Epidermal melanocyte (primary cell): ENCODE data around the gene KIAA1671.
"Not testable (repeated sequence)": the region's sequence is repeated elsewhere in the genome, so short reads cannot be mapped to it uniquely, and the experiment has no call there.

Experiments used
- DNase-seq: peaks from one replicate; pipeline ENCODE4 v3.0.0; 2011; ENCODE audit warnings: low spot score; ENCODE audit not compliant: insufficient read length

Gene KIAA1671

DNA sequence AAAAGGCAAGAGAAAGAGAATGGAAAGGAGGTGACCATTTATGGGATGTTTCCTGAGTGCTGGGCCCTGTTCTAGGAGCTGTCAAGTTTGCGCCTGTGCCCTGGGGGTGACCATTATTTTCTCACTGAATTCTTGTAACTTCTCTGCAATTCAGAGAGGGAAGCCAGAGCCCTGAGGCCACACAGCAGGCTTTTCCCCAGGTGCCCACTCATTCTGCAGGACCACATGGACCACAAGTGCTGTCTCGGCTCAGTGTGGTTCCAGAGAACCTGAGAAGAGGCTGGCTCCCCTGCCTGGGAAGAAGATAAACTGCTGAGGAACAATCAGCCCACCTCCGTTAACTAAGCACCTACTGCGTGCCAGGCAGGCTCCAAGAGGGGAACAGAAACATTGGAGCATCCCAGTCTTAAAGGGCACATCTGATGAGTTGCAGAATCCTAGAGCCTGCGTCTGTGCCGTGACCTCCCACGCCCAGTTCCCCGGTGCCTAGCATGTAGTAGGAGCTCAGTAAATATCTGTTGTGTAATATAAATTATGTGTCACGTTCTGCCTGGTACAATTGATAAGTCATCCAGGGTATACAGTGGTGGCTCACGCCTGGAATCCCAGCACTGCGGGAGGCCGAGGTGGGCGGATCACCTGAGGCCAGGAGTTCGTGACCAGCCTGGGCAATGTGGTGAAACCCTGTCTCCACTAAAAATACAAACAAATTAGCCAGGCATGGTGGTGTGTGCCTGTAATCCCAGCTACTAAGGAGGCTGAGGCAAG is 215.5 kb downstream of the KIAA1671 start:
- DNase-seq = no peak

DNA sequence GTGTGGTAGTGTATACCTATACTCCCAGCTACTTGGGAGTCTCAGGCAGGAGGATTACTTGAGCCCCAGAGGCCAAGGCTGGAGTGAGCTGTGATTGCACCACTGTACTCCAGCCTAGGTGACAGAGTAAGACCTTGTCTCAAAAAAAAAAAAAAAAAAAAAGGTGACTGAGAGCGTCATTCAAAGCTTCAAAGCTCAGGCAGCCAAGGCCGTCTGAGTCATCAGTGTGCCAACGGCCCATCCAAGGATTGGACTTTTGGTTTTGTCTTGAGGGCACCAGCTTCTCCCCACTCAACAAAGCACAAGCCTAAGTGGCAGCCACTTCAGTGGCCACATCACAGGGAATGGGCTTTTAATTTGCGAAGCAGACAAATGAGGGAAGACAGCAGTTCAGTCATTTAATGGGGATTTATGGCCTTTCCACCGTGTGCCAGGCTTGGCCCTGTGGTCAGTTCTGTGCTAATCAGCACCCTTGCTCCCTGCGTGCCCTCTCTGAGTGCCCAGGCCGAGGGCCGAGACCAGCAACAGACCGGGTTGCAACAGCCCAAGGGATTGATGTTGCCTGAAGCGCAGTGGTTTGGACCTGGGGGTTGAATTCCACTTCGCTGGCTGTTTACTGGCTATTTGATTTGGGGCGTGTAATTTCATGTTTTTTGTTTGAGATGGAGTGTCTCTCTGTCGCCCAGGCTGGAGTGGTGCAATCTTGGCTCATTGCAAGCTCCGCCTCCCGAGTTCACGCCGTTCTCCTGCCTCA is 216.9 kb downstream of the KIAA1671 start:
- no peak for DNase-seq

DNA sequence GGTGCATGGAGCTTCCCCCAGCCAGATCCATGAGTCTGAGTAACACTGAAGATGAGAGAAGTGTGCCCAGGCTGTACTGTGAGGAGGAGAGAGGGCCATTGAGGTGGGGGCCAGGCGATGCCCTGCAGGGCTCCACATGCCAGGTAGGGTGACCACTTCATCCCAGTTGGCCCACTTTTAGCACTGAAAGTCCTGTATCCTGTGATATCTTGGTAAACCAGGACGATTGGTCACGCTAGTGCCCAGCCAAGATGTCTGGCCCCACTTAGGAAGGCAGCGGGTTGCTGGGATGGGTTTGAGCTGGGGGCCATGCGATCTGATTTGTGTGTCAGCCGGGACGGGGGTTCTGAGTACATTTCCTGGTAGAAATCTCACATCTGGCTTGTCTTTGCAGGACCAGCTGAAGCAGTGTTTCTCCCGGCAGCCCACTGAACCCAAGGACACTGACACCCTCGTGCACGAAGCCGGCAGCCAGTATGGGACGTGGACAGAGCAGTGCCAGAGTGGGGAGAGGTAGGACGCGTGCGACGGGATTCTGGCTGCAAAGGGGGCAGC is 218.0 kb downstream of the KIAA1671 start:
- DNase-seq = no peak

DNA sequence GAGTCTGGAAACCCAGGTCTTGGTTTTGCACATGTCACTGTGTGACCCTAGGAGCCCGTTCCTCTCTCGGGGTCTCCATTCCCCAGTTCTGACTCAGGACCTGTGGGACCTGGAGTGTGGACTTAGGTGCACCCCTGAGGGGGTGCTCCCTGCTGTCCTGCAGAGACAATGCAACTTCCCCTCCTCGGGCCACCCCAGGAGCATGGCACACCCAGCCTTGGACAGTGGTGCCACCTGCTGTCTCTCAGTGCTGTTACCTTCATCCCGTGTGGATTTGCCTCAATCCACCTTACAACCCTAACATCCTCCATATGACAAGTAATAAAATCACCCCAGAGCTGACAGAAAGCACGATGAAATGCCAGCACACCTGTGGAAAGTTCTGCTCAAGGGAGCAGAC is 219.6 kb downstream of the KIAA1671 start:
- no peak for DNase-seq

DNA sequence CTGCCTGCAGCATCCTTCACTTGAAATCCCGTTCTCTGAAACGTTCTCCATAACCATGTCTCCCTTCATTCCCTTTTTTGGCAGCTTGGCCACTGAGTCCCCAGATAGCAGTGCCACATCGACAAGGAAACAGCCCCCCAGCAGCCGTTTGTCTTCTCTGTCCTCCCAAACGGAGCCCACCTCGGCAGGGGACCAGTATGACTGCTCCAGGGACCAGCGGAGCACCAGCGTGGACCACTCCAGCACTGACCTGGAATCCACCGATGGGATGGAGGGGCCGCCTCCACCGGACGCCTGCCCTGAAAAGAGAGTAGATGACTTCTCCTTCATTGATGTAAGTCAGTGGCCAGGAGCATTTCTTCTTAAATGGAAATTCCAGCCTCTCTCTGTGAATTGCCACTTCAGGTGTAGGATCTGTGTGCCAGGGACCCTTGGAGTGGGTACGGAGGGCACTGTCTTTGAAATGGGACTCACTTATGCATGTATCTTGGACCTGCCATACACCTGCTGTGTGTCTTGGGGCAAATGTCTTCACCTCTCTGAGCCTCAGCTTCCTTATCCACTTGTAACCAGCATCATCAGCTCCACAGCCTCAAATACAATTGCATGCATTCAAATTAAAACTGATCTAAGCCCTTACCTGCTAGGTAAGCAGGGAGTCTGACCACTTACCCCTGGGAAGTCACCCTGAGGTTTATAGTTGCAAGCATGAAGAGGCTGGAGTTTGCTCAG is 221.8 kb downstream of the KIAA1671 start:
- no peak for DNase-seq

DNA sequence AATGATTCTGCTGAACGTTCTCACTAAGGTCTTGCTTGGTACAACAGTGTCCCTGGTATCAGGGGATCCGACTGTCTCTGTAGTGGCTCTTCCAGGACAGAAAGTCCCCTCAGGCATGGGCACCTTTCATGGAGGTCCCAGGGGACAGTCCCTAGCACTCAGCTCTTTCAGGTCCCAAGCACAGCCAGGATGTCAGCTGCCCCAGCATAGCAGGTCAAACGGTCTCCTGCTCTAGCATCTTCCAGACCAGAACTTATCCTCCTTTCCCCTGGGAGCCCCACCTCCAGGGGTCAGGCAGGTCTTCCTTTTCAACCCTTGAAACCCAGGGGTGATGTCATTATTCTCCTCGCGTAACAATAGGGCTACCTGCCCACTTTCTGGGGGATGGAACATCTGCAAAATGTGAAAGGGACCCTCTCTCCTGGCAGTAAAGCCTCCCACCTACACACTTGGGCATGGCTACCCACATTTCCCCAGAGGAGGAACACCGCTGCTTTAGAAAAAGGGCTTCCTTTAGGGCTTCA is 222.4 kb downstream of the KIAA1671 start:
- DNase-seq = no peak

DNA sequence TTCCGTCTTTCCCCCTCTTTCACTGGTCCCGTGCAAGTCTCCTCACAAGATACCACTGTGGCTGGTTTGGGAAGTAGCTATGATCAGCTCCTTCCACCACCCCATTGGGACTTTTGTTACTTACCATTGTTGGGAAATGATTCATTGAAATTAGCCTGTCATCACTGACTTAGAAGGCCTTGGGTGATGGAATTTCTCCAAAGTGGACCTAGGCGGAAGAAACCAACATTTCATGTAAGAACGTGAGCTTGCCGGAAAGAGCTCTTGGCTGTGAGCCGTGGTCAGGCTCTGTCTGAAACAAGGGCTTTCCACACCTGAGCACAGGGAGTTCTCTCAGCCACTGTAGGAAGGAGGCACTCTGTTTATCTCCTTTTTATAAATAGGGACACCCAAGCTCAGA is 223.7 kb downstream of the KIAA1671 start:
- DNase-seq = no peak

DNA sequence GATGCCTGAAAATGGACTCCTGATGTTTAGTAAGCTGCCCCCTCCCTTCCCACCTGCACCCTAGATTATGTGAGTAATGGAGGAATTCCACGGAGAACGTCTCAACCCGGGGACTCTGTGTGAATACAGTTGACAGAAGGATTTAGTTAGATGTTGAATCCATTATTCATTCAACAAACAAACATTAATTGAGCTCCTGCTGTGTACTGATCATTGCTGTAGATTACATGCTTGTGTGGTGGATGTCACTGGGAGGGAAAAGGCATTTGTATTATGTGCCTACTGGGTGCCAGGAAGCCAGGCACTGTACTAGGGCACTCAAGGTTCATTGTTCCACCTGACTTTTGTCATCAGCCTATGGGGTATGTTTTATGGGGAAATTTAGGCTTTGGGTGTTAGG is 224.3 kb downstream of the KIAA1671 start:
- no peak for DNase-seq

DNA sequence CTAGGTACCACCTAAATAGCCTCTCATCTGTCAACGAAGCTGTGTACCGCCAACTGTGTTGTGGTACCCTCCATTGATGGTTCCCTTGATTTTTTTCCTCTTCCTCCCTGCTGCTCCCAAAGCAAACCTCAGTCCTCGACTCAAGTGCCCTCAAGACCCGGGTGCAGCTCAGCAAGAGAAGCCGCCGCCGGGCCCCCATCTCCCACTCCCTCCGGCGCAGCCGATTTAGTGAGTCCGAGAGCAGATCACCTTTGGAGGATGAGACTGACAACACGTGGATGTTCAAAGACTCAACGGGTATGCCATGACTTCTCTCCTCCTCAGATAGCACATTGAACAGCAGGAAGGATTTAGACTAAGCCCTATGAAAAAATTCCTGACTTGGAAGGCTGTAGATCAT is 224.7 kb downstream of the KIAA1671 start:
- DNase-seq = no peak

DNA sequence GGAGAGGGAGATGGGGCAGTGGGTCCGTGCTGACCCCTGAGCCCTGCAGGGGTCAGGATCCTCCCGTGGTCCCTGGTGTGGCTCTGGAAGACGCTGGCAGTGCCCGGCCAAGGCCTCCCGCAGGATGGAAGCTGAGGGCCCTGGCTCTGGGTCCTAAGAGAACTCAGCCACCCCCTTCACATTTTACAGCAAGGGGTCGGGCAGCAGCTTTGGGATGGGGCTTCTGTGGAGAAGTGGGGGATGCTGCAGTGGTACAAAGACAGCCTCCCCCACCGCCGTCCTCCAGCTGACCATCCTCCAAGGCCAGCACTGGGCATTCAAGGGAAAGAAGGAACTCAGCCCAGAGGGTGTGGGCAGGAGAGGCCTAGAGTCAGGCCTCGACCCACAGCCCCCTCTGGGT is 225.4 kb downstream of the KIAA1671 start:
- DNase-seq = no peak

DNA sequence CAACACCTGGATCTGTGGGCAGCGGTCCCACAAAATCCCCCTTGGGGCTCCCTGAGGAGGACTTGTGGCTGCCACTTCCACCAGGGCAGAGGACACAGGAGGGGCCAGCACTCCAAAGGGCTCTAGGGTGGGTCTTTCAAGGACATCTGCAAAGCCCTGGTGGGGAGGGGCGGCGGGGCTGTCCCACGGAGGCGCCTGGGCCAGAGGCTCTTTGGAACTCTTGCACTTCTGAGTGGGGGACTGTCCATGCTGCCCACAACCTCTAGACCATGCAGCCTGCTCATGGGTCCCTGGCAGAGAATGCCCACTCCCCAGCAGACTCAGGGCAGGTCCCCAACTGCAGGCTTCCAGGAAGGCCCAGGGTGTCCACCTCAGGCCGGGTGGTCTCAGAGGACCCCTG is 225.8 kb downstream of the KIAA1671 start:
- not testable (repeated sequence) for DNase-seq

DNA sequence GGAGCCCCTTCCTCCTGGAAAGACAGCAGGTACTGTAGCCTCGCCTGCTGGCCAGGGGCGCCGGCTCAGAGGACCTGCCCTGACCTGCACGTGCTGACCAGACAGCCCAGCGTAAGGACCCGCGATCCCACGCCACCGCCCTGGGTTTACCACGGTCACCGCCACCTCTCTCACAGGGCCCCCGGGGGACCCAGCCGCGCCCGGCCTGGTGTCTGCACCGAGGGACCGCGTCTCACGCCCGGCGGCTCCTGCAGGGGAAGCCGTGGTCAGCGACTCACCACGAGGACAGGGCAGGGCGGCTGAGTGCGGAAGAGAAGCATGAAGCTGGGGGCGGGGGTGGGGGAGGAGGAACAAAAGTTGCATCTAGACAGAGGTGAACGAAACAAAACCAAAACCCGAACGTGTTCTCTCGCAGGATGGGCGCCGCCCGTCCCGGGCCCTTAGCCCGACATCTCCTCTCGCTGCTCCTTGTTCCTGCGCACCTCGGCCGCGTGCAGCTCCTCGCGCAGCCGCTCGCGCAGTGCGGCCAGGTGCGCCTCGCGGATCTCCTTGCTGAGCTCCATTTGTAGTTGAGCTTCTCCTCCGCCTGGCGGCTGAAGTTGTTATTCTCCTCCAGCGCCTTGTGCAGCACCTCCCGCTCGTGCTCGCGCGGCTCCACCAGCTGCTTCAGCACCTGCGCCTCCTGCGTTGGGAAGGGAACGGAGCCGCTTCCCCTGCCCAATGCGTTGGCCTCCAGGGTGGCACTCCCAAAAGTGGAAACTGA is 226.5 kb downstream of the KIAA1671 start:
- DNase-seq = not testable (repeated sequence)

DNA sequence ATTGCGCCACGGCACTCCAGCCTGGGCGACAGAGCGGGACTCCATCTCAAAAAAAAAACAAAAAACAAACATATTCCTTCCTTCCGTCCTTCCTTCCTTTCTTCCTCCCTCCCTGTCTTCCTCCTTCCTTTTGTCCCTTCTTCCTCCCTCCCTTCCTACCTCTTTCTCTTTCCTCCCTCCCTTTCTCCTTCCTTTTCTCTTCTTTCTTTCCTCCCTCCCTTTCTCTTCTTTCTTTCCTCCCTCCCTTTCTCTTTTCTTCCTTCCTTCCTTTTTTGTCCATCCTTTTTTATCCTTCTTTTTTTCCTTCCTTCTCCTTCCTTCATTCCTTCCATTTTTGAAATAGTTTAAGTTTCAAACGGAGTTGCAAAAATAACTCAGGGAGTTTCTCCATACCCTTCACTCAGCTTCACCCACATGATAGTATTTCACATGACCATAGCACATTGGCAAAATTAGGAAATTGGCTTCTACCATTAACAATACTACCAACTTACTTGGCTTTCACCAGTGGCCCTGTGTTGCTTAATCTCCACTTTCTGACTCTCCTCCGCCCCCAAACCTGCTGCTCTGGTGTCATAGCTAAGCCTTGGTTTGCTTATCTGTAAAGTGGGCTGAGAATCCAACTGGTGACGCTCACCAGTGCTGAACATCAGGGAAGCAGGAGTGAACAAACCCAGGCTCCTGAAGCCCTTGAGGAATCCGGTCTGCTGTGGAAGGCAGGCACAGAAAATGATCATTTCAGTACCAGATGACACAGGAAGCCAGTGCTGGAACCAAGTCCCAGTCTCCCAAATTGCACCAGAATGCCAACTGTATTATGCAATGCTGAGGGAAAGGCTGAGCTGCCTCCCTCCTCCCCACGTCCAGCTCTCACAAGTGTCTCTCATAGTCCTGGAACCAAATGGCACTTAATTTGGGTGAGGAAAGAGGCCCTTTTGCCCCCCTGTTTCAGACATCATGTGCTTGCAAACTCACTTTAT is 229.9 kb downstream of the KIAA1671 start:
- peak; percentile 51 for DNase-seq

DNA sequence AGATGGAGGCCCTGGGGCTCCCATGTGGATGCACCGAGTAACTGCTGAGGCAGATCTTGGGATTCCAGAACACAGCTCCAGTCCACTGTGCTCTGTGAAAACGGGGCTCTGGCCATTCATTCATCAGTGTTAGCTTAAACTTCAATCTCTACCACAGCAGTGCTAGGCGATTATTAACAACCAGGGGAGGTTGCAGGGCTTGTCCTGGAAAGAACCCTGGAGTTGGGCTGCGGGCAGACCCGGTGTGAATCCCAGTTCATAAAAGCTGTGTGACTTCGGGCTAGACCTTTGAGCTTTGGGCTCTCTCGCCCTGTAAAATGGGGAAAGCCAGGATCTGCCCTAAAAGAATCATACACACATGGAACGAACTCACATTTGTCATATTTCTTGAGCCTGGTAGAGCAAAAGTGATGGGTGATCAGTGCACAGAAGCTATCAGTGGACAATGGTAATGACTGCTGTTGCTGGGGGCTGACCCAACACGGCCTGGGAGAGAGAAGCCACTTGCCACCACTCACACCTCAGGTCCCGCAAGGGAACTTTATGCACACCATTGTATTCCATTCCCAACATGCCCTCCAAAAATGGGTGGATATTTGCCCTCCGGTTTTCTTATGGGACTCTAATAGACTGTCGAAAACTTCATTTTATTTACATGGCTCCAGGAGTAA is 231.6 kb downstream of the KIAA1671 start:
- no peak for DNase-seq

DNA sequence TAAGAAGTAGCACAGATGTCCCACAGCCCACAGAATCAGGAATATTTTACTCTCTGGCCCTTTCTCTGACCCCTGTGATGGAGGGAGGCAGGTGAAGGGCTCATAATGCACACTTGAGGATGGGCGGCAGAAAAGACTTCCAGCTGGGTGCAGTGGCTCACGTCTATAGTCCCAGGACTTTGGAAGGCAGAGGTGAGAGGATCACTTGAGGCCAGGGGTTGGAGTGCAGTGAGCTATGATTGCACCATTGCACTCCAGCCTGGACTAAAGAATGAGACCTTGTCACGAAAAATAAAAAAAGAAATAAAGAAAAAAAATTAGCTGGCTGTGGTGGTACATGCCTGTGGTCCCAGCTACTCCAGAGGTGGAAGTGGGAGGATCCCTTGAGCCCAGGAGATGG is 233.6 kb downstream of the KIAA1671 start:
- DNase-seq = no peak

DNA sequence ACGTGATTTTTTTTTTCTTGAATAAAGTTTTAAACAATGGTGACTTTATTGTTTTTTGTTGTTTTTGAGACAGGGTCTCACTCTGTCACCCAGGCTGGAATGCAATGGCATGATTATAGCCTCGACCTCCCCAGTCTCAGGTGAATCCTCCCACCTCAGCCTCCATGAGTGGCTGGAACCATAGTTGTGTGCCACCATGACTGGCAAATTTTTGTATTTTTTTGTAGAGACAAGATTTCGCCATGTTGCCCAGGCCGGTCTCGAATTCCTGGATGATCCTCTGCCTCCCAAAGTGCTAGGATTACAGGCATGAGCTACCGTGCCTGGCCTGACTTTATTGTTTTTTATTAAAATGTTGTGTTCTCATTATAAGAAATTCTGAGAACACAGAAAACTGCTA is 235.0 kb downstream of the KIAA1671 start:
- no peak for DNase-seq

DNA sequence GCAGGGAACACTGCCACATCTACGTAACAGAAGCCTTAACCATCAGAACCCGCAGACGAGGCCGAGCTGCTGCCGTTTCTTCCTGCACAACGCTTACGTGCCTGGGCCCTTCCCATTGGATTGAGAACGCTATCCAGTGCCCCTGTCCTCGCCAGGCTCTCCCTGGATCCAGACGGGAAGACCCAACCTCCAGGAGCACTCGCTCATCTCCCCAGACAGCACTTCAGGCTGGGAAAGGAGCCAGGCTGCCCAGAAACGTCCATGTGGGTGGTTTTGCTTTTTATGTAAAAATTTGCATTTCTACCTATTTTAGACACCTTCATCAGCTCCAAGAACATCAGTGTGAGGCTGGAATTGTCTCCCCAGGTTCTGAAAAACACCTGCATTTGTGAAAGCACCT is 239.9 kb downstream of the KIAA1671 start:
- no peak for DNase-seq

DNA sequence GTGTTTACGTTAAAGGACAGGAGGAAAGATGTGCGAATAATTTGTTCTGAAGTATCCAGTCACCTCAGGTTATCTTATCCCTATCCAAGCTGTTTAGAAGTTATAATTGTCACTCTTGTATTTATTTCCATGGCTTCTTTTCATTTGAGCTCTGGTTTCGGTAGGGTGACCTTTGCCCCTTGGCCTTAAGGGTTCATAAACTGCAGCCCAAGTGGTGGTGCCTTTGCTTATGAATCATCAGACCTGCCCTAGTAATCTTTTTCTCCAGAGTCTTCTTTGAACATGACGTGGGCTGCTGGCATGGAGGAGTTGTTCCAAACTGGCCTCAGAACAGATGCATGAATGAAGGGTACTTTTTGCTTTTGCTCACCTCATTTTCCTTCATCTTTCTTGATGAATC is 240.6 kb downstream of the KIAA1671 start:
- DNase-seq = no peak

DNA sequence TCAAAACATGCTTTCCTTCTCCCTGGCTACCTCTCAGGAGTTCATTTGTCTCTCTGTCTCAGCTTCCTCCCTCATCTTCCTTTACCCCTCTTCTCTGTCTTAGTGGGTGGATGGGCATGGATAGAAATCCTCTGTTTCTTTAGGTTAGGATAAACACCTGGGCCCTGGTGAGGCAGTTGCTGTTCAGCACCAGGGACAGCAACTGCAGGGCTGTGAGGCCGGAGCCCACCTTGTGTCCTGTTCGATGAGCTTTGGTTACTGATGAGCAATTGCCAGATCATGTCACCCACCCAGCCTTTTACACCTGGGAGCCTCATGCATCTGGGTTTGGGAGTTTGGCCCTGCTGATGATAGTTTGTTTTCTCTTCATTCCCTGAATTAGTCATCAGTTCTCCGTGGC is 241.0 kb downstream of the KIAA1671 start:
- no peak for DNase-seq
